DND-41 (cell line): ENCODE measurements around the gene PLA2G2E.

Experiments
- ATAC-seq: fragments of 200-7000 bp; cut with Tn5 transposase; 3 replicates; pipeline ENCODE4 v1.9.1; 2021; ENCODE audit warnings: low read depth; ENCODE audit not compliant: insufficient read depth
- DNase-seq: peaks from one replicate; pipeline ENCODE4 v3.0.0-alpha.2; 2020
- H2AFZ ChIP-seq: 2 replicates; pipeline ENCODE4 v1.6.0; 2012; ENCODE audit warnings: low read depth, low read length
- H3K27ac ChIP-seq: 2 replicates; pipeline ENCODE4 v1.5.1; 2012; ENCODE audit warnings: low read length, inconsistent platforms
- H3K27me3 ChIP-seq: fragments of 200-600 bp; sonication (generic); 2 replicates; pipeline ENCODE4 v1.6.0; 2012; ENCODE audit warnings: low read length, mild to moderate bottlenecking, inconsistent platforms; ENCODE audit not compliant: insufficient read depth, poor library complexity
- H3K36me3 ChIP-seq: 2 replicates; pipeline ENCODE4 v1.5.1; 2012; ENCODE audit warnings: low read length, inconsistent platforms; ENCODE audit not compliant: insufficient read depth
- H3K4me1 ChIP-seq: 2 replicates; pipeline ENCODE4 v1.5.1; 2012; ENCODE audit warnings: mild to moderate bottlenecking, low read length; ENCODE audit not compliant: insufficient read depth
- H3K4me2 ChIP-seq: 2 replicates; pipeline ENCODE4 v1.6.0; 2012; ENCODE audit warnings: mild to moderate bottlenecking, moderate library complexity, low read length, inconsistent platforms; ENCODE audit not compliant: insufficient read depth
- H3K4me3 ChIP-seq, 2 experiments: fragments of 200-600 bp in 1 of 2; shearing (Covaris generic) in 1 of 2; 2 replicates each; pipeline ENCODE4 v1.5.1; 2012 to 2016; ENCODE audit warnings: inconsistent platforms in 2 of 2, low read length in 2 of 2, mild to moderate bottlenecking in 2 of 2, low read depth in 1 of 2, moderate library complexity in 1 of 2
- H3K79me2 ChIP-seq: 2 replicates; pipeline ENCODE4 v1.6.0; 2012; ENCODE audit warnings: low read length, inconsistent platforms; ENCODE audit not compliant: insufficient read depth
- H3K9ac ChIP-seq: 2 replicates; pipeline ENCODE4 v1.6.0; 2012; ENCODE audit warnings: low read depth, mild to moderate bottlenecking, inconsistent platforms, low read length, moderate library complexity
- H3K9me3 ChIP-seq: 2 replicates; pipeline ENCODE4 v1.5.1; 2012; ENCODE audit warnings: low read length, moderate library complexity, mild to moderate bottlenecking, inconsistent platforms; ENCODE audit not compliant: insufficient read depth, severe bottlenecking
- H4K20me1 ChIP-seq: 2 replicates; pipeline ENCODE4 v1.6.0; 2012; ENCODE audit warnings: low read length; ENCODE audit not compliant: insufficient read depth
- EZH2 ChIP-seq: IDR thresholded peaks from 3 replicates; pipeline ENCODE4 v1.6.1; 2012; ENCODE audit warnings: borderline replicate concordance, low read depth, mild to moderate bottlenecking, moderate library complexity, low read length, inconsistent platforms; ENCODE audit not compliant: severe bottlenecking
- TF ChIP-seq, protein P1 (sequence below): IDR thresholded peaks from 2 replicates; pipeline ENCODE4 v1.5.1; 2012; ENCODE audit warnings: borderline replicate concordance, low read length, moderate library complexity, mild to moderate bottlenecking; ENCODE audit not compliant: poor library complexity, severe bottlenecking; ENCODE audit errors: extremely low read depth

Gene PLA2G2E, protein sequence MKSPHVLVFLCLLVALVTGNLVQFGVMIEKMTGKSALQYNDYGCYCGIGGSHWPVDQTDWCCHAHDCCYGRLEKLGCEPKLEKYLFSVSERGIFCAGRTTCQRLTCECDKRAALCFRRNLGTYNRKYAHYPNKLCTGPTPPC

DNA sequence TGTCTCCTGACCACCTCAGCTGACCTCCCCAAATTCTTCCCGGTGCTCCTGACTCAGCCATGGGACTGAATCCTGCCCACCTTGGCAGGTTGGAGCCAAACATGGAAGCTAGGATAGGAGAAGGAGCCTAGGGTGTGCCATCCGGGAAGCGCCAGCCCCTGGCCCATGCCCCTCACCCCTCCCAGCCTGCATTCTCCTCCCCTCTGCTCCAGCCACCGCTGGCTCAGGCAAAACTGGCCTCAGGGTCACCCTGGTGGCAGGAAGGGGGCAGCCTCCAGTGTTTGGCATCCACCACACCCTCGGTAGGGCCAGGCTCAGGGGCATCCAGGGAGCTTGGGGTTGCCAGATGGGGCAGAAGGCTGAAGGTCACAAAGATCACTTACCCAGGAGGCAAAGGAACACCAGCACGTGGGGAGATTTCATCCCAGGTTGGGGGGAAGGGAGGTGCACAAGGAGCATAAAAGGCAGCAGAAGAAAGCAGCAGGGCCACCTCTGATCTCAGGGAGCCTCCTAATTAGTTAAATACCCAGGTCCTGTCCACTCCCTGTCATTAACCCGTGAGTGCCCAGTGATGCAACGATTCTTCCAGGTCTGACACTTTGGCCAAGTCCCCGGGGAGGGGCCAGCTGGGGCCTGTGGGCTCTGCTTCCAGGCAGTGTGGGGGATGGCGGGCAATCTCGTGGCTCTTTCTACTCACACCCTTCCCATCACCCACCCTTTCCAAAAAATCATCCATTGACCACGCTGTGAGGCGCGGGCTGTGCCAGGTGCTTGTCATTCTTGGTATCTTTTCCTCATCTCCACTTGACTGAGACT, at the start of gene PLA2G2E:
PLA2G2E (minus strand) TSS at position 481 of the 816 bp plus-strand sequence; CDS start at position 423, 58 bp downstream.
- H3K27me3 ChIP-seq = no peaks in the 10 kb centered on the region

DNA sequence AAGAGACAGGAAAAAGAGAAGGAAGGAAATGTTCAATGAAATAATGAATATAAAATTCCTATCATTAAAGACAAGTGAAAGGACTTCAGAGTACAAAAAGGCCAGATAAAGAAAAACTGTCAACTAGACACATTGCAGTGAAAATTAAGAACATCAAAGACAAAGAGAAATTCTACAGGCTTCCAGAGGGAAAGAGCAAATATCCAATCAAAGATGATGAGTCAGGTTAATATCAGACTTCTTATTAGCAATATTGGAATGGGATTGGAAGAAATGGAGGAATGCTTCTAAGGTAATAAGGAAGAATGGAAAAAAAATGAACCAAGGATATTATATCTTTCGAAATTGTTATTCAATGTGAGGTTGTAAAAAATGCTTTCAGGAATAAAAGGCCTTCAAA, 48.2 kb upstream of the PLA2G2E start:
- Histone ChIP-seq H3K9ac (no peak overlapping the region), H3K4me3 (no peak overlapping the region), H3K9me3 (no peaks in the 10 kb centered on the region), H3K4me1 (no peaks in the 10 kb centered on the region), H3K4me2 (no peak overlapping the region), H3K27ac (no peak overlapping the region), H3K36me3 (no peaks in the 10 kb centered on the region), H3K27me3 (peaks cover 9% of the 10 kb centered on the region), H2AFZ (no peak overlapping the region), H3K79me2 (no peaks in the 10 kb centered on the region), H4K20me1 (no peaks in the 10 kb centered on the region)
- DNase-seq = no peak
- TF ChIP-seq EZH2 = no peak
- TF ChIP-seq, protein P1, sequence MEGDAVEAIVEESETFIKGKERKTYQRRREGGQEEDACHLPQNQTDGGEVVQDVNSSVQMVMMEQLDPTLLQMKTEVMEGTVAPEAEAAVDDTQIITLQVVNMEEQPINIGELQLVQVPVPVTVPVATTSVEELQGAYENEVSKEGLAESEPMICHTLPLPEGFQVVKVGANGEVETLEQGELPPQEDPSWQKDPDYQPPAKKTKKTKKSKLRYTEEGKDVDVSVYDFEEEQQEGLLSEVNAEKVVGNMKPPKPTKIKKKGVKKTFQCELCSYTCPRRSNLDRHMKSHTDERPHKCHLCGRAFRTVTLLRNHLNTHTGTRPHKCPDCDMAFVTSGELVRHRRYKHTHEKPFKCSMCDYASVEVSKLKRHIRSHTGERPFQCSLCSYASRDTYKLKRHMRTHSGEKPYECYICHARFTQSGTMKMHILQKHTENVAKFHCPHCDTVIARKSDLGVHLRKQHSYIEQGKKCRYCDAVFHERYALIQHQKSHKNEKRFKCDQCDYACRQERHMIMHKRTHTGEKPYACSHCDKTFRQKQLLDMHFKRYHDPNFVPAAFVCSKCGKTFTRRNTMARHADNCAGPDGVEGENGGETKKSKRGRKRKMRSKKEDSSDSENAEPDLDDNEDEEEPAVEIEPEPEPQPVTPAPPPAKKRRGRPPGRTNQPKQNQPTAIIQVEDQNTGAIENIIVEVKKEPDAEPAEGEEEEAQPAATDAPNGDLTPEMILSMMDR = no peak
- no peak for ATAC-seq

More for the DNA sequence above, at the start of gene PLA2G2E:
- Histone ChIP-seq H3K9ac (no peak within 1 kb of the TSS), H3K27ac (no peak within 1 kb of the TSS), H3K9me3 (no peaks in the 10 kb centered on the region), H4K20me1 (no peaks in the 10 kb centered on the region), H3K4me3 (no peak within 1 kb of the TSS), H3K36me3 (no peaks in the 10 kb centered on the region), H3K79me2 (no peaks in the 10 kb centered on the region), H3K4me2 (no peak within 1 kb of the TSS), H3K4me1 (no peaks in the 10 kb centered on the region), H2AFZ (no peak within 1 kb of the TSS)
- ATAC-seq (no peak), DNase-seq (no peak)
- TF ChIP-seq, protein P1 = no peak
- TF ChIP-seq EZH2 = no peak

DNA sequence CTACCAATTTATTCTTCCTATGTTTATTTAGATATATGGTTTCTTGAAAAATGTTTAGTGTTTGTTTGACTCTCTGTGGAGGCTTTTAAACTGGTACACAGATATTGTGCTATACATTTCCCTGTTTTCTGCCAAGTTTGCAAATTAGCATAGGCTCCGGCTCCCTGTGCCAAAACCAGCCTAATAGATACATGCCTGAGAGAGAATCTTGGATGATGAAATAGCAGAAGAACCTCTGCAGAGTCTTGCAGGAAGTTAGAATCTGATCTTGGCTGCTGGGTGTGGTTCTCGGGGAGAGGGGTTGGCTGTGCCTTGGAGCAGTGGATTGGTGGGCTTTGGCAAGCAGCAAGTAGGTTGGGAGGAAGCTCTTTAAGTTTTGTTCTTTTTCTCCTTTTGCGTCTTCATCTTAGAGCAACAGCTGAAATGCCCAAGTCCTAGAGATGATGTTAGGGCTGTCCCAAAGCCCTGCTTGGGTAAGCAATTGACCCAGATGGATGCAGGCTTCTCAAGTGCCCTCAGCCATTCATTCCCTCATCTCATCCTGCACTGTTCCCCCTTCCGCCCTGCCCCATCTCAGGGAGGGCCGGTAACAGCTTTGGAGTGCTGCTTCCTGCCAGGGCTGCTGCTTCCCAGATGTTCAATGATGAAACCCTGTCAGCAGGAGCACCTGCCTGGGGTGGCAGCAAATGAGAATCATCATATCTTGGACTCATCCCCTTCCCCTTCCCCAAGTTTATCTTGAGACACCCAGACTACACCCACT, 46.7 kb upstream of the PLA2G2E start:
- Histone ChIP-seq H3K4me1 (no peaks in the 10 kb centered on the region), H3K9ac (no peak overlapping the region), H2AFZ (no peak overlapping the region), H3K4me3 (no peak overlapping the region), H4K20me1 (no peaks in the 10 kb centered on the region), H3K9me3 (no peaks in the 10 kb centered on the region), H3K4me2 (no peak overlapping the region), H3K36me3 (no peaks in the 10 kb centered on the region), H3K79me2 (no peaks in the 10 kb centered on the region), H3K27me3 (peaks cover 7% of the 10 kb centered on the region), H3K27ac (no peak overlapping the region)
- ATAC-seq = no peak
- TF ChIP-seq, protein P1 = no peak
- TF ChIP-seq EZH2 = no peak
- no peak for DNase-seq
